MM.1S (cell line): ENCODE data around the gene ZNF628.

Experiments
- DNase-seq: peaks from one replicate; pipeline ENCODE4 v3.0.0-alpha.2; 2015
- H2AFZ ChIP-seq: fragments of 300-600 bp; sonication (generic); 2 replicates; pipeline ENCODE4 v1.6.0; 2016; ENCODE audit warnings: antibody characterized with exemption, low read length
- H3F3A ChIP-seq: fragments of 300-600 bp; sonication (generic); 2 replicates; pipeline ENCODE4 v1.6.1; 2016; ENCODE audit warnings: mild to moderate bottlenecking, antibody characterized with exemption, low read length, moderate library complexity, mixed read lengths; ENCODE audit not compliant: insufficient read depth
- H3K27ac ChIP-seq: fragments of 300-600 bp; sonication (generic); 2 replicates; pipeline ENCODE4 v1.5.1; 2016; ENCODE audit warnings: mild to moderate bottlenecking, low read length
- H3K27me3 ChIP-seq: fragments of 300-600 bp; sonication (generic); replicated peaks from 2 replicates; pipeline ENCODE4 v1.6.0; 2016; ENCODE audit warnings: low read length; ENCODE audit not compliant: insufficient read depth
- H3K36me3 ChIP-seq: fragments of 300-600 bp; sonication (generic); replicated peaks from 2 replicates; pipeline ENCODE4 v1.6.1; 2016; ENCODE audit warnings: mild to moderate bottlenecking, low read length, mixed read lengths; ENCODE audit not compliant: insufficient read depth
- H3K4me1 ChIP-seq: fragments of 300-600 bp; sonication (generic); 2 replicates; pipeline ENCODE4 v1.6.1; 2016; ENCODE audit warnings: low read length, mixed read lengths
- H3K4me2 ChIP-seq: fragments of 300-600 bp; sonication (generic); 2 replicates; pipeline ENCODE4 v1.6.0; 2016; ENCODE audit warnings: low read depth, low read length
- H3K4me3 ChIP-seq: fragments of 300-600 bp; sonication (generic); 2 replicates; pipeline ENCODE4 v1.5.1; 2016; ENCODE audit warnings: low read length, mixed read lengths
- H3K79me2 ChIP-seq: fragments of 300-600 bp; sonication (generic); 2 replicates; pipeline ENCODE4 v1.6.1; 2016; ENCODE audit warnings: mixed run types, low read length, mixed read lengths
- H3K9ac ChIP-seq: fragments of 300-600 bp; sonication (generic); 2 replicates; pipeline ENCODE4 v1.6.1; 2016; ENCODE audit warnings: low read length, mixed read lengths
- H3K9me2 ChIP-seq: fragments of 300-600 bp; sonication (generic); replicated peaks from 2 replicates; pipeline ENCODE4 v1.6.1; 2016; ENCODE audit warnings: mild to moderate bottlenecking, low read length, mixed read lengths; ENCODE audit not compliant: insufficient read depth
- H3K9me3 ChIP-seq: fragments of 300-600 bp; sonication (generic); replicated peaks from 2 replicates; pipeline ENCODE4 v1.6.1; 2016; ENCODE audit warnings: mild to moderate bottlenecking, low read length, mixed read lengths; ENCODE audit not compliant: insufficient read depth
- H4K20me1 ChIP-seq: fragments of 300-600 bp; sonication (generic); 2 replicates; pipeline ENCODE4 v1.6.1; 2016; ENCODE audit warnings: mild to moderate bottlenecking, low read length, moderate library complexity, mixed read lengths; ENCODE audit not compliant: insufficient read depth
- EZH2 ChIP-seq: fragments of 300-600 bp; sonication (generic); optimal IDR thresholded peaks from 2 replicates; pipeline ENCODE3; 2017; ENCODE audit warnings: low read depth, mild to moderate bottlenecking, antibody characterized with exemption, low read length, mixed read lengths
- EZH2phosphoT487 ChIP-seq: fragments of 300-600 bp; sonication (generic); IDR thresholded peaks from 2 replicates; pipeline ENCODE4 v1.6.1; 2018; ENCODE audit warnings: antibody characterized with exemption, low read length
- TF ChIP-seq, protein P1 (sequence below): fragments of 300-600 bp; sonication (generic); IDR thresholded peaks from 2 replicates; pipeline ENCODE4 v1.5.1; 2016; ENCODE audit warnings: antibody characterized with exemption, low read length, mixed read lengths

Gene ZNF628

DNA sequence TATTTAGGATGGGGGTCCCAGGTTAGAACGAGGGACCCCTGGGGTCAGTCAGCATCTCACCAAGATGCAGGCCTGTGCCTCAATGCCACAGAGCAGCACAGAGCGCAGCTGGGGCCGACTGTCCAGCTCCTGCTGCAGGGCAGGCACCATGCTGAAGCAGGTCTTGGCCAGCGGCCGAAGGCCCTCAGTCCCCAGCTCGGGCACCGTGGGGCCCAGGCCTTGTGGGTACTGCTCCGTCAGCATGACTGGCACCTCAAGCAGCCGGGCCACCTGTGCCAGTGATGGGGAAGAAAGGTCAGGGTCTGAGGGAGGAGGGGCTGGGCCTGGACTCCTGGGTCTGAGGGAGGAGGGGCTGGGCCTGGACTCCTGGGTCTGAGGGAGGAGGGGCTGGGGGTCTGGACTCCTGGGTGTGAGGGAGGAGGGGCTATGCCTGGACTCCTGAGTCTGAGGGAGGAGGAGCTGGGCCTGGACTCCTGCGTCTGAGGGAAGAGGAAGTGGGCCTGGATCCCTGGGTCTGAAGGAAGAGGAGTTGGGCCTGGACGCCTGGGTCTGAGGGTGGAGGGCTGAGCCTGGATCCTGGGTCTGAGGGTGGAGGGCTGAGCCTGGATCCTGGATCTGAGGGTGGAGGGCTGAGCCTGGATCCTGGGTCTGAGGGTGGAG lies 20.7 kb upstream of the ZNF628 start:
- Histone ChIP-seq H3K4me3 (no peak overlapping the region), H3K9me2 (no peaks in the 10 kb centered on the region), H3K27ac (no peak overlapping the region), H3F3A (0 out of 2 replicates have a peak, but pooled peaks cover 4% of the 10 kb centered on the region), H3K36me3 (no peaks in the 10 kb centered on the region), H3K4me2 (no peak overlapping the region), H3K9ac (no peak overlapping the region), H3K9me3 (no peaks in the 10 kb centered on the region), H3K79me2 (no peaks in the 10 kb centered on the region), H3K27me3 (peaks cover 12% of the 10 kb centered on the region), H3K4me1 (no peaks in the 10 kb centered on the region), H2AFZ (no peak overlapping the region), H4K20me1 (no peaks in the 10 kb centered on the region)
- DNase-seq = no peak
- TF ChIP-seq, protein P1, sequence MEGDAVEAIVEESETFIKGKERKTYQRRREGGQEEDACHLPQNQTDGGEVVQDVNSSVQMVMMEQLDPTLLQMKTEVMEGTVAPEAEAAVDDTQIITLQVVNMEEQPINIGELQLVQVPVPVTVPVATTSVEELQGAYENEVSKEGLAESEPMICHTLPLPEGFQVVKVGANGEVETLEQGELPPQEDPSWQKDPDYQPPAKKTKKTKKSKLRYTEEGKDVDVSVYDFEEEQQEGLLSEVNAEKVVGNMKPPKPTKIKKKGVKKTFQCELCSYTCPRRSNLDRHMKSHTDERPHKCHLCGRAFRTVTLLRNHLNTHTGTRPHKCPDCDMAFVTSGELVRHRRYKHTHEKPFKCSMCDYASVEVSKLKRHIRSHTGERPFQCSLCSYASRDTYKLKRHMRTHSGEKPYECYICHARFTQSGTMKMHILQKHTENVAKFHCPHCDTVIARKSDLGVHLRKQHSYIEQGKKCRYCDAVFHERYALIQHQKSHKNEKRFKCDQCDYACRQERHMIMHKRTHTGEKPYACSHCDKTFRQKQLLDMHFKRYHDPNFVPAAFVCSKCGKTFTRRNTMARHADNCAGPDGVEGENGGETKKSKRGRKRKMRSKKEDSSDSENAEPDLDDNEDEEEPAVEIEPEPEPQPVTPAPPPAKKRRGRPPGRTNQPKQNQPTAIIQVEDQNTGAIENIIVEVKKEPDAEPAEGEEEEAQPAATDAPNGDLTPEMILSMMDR = no peak
- TF ChIP-seq EZH2 = no peak
- no peak for TF ChIP-seq EZH2phosphoT487

DNA sequence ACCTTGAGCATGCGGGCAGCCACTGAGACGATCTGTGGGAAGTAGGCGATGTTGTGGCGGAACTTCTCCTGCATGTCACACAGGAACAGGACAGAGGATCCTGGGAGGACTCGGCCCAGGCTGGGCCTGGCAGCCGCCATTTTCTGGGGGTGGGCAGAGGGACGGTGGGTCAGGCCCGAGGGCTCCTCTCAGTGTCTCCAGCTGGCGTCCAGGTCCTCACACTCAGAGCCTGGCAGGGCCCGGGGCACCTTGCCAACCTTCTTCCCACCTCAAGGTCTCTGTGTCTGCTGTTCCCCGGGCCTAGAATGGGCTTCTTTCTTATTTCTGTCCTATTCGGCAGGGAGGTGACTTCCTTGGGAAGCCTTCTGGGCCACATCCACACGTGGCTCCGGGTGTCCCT lies 20.1 kb upstream of the ZNF628 start:
- no peak for DNase-seq
- no peaks in the 10 kb centered on the region for H3K9me3 ChIP-seq
- no peak overlapping the region for H3K4me2 ChIP-seq
- no peaks in the 10 kb centered on the region for H3K4me1 ChIP-seq
- no peaks in the 10 kb centered on the region for H3K36me3 ChIP-seq
- H3K27ac ChIP-seq = no peak overlapping the region
- no peak overlapping the region for H3K4me3 ChIP-seq
- no peak overlapping the region for H2AFZ ChIP-seq
- H4K20me1 ChIP-seq = no peaks in the 10 kb centered on the region
- H3F3A ChIP-seq = 0 out of 2 replicates have a peak, but pooled peaks cover 4% of the 10 kb centered on the region
- H3K9ac ChIP-seq = no peak overlapping the region
- no peaks in the 10 kb centered on the region for H3K9me2 ChIP-seq
- TF ChIP-seq, protein P1 = no peak
- no peak for TF ChIP-seq EZH2phosphoT487
- no peak for TF ChIP-seq EZH2
- H3K79me2 ChIP-seq = peaks cover 3% of the 10 kb centered on the region; the same call in 1 of the 2 replicates
- H3K27me3 ChIP-seq = peaks cover 10% of the 10 kb centered on the region

DNA sequence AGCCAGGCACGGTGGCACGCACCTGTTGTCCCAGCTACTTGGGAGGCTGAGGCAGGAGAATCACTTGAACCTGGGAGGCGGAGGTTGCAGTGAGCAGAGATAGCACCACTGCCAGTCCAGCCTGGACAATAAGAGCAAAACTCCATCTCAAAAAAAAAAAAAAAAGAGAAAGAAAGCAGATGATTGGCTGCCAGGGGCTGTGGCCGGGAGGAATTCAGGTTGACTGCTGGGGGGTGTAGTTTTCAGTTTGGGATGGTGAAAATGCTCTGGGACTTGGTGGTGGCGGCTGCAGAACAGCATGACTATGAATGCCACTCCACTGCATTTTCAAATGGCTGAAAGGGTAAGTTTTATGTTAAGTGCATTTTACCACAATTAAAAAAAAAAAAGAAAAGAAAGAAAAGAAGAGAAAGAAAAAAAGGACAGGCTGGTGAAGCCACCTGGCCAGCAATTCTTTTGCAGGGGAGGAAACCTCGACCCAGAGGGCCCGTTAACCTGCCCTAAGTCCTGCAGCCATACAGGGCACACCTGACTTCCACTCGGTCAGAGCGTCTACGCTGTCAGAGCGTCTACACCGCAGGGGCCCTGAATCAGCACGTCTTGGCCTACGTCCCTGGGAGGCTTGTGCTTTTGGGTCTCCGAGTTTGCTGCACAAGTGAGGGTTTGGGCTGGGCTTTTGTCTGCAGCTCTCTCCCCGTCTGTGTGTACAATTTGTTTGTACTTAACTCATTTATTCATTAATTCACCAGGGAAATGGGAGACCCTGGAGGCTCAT lies 18.5 kb upstream of the ZNF628 start:
- Histone ChIP-seq H3K9ac (no peak overlapping the region), H3K4me3 (no peak overlapping the region), H3K27ac (no peak overlapping the region), H3K27me3 (peaks cover 7% of the 10 kb centered on the region), H3K9me3 (no peaks in the 10 kb centered on the region), H3K4me1 (0 out of 2 replicates have a peak, but pooled peaks cover 5% of the 10 kb centered on the region), H3K9me2 (no peaks in the 10 kb centered on the region), H3K79me2 (peaks cover 4% of the 10 kb centered on the region; the same call in 1 of the 2 replicates), H3K36me3 (no peaks in the 10 kb centered on the region), H3K4me2 (no peak overlapping the region), H2AFZ (no peak overlapping the region), H3F3A (0 out of 2 replicates have a peak, but pooled peaks cover 4% of the 10 kb centered on the region), H4K20me1 (no peaks in the 10 kb centered on the region)
- DNase-seq = no peak
- no peak for TF ChIP-seq EZH2phosphoT487
- TF ChIP-seq EZH2 = no peak
- TF ChIP-seq, protein P1 = no peak
